ELF-1 (cell line): ENCODE measurements around the gene TBC1D22A.

Experiments
- DNase-seq: peaks from one replicate; pipeline ENCODE4 v3.0.0-alpha.2; 2016; ENCODE audit warnings: low read depth, low spot score

TBC1D22A gene

DNA sequence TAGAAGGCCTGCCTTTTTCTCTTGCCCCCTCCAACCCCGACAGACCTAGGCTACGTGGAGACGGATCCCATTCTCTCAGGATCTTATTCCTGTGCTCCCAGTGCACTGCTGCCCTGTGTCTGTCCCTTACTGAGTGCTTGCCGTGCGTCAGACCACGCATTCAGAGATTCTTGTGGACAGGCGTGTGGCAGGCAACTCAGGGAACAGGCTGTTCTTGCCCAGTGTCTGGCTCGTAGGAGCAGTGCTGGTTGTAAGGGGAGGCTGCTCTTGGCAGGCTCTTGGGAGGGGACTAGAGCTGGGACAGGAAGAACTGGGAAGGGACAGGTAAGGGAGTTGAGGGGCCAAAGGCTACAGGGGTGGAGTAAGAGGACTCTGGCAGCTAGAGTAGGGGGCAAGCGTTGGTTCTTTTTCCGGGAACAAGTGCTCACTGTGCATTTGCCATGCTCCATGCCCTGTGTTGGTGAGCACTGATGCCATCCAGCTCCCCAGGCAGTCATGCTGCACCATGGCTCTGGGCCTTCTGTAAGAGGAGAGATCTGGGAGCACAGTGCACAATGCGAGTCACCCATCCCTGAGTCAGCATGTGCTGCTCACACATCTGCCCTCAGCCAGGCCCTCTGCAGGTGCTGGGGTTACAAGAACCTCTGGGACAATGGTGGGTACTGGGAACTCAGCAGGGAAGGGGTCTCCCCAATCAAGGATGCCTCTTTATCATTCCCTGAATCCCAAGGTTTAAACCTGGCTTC, 119.1 kb downstream of the TBC1D22A start:
- DNase-seq, result no peak

DNA sequence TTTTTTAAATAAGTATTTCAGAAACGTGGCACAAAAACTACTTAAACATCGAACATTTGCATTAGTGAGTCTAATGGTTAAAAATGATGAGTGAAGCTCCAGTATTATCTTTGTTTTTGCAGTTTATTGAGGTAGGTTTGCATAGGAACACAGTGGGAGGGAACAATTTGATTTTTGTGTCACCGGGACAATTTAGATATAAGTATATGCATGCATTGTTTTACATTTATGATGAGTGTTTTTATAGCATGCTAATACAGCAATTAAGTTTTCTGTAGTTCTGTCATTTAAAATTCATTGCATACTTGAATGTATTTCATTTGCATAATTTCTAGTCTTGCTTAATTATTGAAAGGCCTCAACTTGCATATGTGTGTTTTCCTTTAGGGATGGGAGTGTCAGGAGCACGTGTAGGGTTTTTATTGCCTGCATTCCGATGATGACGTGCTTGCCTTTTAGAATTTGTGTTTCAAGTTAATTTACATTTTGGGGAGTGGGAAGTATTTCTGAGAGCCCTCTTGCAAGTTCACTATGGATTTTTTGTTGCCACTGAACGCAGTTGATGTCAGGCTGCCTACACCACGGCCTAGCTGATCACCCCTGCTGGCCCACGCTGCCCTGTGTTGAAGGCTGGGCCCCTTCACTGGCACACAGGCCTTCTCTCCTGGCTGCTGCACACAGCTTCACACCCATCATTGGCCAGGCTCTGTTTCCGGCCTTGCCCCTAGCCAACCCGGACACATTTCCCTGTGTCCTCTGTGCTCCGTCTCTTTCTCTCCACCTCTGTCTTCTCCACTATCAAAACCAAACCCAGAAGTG, 120.9 kb downstream of the TBC1D22A start:
- DNase-seq, result no peak

DNA sequence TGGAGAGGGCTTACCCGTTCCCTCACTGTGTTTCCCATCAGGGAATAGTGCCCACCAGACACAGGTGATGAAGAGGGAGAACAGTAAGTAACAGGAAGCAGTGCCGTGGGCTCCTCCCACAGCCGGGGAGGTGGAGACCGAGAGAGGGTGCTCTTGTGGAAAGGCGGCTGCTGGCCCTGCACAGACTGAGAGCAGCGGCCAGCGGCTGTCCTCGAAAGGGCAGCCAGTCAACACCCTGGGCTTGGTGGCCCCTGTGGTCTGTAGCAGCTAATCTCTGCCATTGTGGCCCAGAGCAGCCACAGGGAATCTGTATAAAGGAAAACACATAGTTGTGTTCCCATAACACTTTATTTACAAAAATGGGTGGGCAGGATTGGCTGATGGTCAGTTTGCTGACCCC, 121.9 kb downstream of the TBC1D22A start:
- no peak for DNase-seq

DNA sequence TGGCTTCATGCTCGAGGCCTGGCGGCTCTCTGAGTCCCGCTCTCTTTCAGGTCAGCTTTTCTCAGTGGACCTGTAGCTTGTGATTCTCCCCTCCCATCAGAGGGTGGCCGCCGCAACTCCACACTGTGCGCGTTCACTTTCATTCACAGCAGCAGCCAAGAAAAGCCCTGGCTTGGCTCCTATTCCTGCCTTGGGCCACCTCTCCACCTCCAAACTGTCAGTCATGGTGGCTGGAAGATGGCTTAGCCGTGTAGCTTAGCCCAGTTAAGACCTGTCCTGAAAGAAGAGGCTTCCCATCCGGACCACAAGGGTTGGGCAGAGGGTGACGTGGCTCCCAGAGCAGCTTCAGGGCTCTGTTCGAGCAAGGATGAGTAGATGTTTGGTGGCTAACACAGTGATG, 125.5 kb downstream of the TBC1D22A start:
- DNase-seq, result no peak

DNA sequence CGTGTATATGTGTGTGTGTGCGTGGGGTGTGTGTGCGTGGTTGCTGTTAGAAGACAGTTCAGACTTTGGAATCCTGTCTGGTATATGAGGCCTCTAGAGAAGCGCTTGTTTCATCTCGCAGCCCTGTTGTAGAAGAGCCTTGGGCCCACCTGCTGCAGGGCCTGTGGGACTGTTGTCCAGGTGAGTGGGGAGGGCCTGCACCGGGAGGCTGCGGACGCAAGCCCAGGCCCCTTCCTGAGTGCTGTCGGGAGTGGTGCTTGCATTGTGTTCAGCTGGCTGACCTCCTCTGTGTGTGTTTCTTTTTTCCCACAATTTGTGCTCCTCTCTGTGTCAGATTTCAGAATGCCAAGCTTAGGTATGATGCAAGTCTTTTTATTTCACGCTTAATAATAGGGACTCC, 128.4 kb downstream of the TBC1D22A start:
- DNase-seq, result no peak

DNA sequence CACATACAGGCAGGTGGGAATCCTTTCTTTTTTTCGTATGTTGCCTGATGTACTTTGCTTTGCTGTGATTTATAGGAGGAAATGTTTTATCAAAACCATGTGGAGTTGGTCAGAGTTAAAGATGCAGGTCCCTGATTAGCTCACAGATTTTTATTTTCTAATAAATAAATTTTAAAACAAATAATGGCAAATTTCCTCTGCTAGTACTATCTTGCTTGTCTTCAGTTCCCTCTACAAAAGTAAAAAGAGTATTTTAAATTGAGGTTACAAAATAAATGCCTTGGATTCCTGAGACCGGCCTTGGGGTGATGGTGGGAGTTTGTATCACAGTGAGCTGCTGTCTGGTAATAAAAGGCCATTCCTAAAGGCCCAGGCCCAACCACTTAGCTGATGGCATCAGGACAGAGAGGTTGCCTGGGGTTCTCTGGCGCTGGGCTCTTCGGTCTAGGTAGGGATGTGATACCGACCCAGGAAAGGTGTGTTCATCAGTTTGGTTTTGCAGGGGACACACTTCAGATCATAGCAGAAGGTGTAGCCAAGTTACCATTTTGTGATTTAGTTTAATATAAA, 129.0 kb downstream of the TBC1D22A start:
- DNase-seq, result no peak

DNA sequence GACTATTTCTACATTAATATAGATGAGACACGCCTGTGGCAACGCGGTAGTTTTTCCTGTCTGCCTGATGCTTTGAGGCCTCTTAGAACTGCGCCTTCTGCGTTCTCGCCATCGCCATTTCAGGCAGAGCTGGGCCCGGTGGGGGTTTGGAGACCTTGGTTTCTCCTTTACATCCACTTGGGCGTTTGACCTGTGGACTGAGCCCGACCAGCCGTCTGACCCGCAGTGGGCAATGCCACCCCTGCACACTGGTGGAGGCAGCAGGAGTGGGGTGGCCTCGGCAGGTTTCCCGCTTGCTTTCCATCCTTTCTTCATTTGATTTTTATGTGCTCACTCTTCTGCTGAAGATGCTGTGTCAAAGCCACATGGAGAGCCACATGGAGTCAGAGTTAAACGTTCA, 130.4 kb downstream of the TBC1D22A start:
- no peak for DNase-seq

DNA sequence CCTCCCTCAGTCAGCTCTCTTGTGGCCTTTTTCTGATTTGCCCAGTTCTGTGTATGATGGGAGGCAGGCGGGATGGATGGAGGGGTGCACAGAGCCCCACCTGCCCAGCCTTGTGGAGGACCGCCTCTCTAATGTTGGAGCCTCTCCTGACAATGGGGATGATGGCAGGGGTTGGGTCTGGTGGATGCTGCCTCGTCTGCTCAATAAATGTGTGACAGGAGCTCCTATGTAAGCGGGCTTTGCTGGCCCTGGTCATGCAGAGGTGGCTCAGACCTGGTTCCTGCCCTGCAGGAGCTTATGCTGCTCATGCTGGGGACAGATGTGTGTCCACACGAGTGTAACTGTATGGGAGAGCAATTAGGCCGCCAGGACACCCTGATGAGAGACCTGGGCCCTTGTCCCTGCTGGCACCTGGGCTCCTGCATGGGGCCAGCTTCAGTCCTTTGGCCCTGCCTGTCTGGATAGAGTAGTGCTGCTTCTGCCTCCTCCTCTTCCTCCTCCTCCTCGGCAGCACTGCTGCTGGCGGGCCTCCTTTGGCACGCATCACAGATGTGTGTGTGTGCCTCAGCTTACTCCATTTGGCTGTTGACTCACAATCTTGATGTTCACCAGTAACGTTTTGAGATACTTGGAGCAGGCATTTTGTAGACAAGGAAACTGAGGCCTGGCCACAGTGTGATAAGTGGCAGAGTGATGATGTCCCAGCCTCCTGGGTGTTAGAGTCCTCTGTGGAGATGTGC, 131.0 kb downstream of the TBC1D22A start:
- DNase-seq, result no peak

DNA sequence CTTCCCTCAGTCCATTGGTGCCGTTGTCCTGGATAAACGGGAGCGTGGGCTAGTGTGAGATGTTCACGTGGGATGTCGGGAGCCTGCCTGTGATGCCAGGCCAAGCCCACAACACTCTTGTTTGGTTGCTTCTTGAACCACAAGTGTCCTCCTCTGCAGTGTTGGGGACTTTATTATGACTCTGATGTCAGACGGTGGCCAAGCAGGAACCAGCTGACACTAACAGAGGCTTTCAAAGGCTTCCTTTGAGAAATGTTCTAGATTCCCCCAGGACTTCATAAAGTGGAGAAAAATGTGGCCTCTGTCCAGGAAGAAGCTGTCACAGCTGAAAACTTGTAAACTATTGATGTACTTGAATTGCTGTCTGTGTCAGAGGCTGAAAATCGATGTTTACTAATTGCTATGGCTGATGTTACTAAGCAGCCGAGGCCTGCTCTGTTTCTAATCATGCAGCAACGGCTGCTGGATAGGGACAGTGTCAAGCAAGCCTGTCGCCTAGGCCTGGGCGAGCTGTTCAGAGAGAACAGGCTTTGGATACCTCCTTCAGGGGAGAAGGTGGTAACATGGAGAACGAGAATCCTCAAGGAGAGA, 131.7 kb downstream of the TBC1D22A start:
- no peak for DNase-seq

DNA sequence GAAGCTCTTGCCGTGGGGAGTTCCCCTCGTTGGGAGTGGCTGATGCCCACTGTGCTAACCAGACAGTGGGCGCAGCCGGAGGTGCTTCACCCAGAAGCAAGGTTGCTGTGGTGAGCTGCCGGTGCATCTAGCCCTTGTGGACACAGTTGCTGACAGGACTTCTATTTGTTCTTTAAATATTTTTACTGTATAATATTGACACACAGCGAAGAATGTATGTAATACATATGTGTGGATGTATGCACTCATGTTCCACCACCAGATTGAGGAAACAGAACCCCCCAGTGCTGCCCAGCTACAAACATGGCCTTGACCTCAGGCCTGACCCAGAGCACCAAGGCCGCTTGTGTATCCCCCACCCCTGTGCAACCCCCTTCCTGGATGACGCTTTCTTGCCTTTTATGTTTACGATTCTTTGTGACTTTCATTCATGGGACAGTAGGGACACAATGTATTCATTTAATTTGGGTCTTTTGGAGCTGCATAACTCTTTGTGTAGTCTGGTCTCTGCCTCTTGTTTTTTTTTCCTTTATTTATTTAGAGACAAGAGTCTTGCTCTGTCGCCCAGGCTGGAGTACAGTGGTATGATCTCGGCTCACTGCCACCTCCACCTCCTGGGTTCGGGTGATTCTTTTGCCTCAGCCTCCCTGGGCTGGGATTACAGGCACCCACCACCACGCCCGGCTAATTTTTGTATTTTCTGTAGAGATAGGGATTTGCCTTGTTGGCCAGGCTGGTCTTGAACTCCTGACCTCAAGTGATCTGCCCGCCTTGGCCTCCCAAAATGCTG, 132.6 kb downstream of the TBC1D22A start:
- DNase-seq, result no peak

DNA sequence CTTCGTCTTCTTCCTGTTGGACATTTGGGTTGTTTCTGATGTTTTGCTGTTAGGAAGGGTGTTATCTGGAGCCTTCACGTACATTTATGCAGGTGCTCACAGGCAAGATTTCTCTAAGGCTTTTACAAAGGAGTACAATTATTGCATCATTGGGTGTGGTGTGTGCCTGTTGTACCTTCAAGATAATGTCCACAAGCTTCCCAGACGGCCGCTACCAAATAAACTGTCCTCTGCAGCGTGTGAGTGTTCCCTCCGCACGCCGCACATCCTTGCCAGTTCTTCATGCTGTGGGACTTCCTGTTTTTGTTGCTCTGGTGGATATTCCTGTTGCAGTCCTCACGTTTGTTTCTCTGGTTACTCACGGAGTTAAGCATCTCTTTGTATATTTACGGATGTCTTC, 133.3 kb downstream of the TBC1D22A start:
- DNase-seq, result no peak

DNA sequence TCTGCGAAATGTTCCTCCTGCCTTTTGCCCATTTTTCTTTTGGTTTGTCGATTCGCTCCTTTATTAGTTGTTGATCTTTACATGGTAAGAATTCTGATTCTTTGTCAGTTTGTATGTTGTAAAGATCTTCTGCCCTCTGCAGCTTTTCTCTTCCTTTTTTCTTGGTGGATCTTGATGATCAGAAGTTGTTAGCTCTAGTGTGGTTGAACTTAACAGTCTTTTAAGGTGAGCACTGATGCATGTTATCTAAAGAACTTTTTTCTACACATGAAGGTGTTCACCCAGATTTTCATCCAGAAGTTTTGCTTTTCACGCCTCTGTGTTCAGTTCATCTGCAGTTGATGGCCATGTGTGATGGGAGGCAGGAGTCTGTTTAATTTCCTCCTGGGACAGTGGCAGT, 133.7 kb downstream of the TBC1D22A start:
- DNase-seq, result no peak

DNA sequence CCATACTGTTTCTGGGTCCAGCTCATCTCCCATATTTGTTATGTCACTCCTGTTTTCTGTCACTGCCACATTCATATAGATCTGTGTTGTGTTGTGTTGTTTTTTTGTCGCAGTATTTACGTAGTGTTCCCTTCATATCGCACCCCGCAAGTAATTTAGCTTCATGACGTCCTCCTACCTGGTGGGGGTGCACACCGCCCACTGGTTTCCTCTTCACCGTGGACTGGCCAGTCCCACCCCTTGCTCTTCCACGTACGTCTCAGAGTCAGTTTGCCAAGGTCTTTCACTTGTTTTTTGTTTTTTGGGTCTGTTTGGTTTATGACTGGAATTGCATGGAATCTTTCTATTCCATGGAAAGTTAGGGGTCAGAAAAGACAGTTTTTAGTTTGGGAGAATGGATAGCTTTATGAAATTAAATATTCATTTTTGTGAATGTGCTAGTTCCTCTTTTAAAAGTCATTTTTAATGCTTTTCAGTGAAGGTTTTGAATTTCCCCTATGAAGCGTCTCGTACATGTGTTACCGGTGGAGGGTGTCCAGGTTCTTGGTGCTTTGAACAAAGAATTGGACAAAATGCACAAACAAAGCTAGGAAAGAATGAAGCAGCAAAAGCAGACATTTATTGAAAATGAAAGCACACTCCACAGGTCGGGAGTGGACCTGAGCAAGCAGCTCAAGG, 134.3 kb downstream of the TBC1D22A start:
- no peak for DNase-seq

DNA sequence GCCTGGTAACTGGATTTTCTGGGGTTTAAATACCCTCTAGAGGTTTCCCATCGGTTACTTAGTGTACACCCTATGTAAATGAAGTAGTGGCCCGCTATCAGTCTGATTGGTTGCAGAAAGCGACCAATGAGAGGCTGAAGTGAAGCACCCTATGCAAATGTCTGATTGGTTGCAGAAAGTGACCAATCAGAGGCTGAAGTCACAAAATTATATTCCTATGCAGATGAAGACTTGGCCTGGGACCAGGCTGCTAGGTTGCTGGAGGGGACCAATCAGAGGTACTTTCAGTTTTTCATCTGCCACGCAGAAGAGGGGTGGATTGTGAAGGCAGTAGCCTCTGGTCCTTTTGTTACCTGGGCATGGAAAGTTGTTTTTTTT, 134.8 kb downstream of the TBC1D22A start:
- DNase-seq, result no peak

DNA sequence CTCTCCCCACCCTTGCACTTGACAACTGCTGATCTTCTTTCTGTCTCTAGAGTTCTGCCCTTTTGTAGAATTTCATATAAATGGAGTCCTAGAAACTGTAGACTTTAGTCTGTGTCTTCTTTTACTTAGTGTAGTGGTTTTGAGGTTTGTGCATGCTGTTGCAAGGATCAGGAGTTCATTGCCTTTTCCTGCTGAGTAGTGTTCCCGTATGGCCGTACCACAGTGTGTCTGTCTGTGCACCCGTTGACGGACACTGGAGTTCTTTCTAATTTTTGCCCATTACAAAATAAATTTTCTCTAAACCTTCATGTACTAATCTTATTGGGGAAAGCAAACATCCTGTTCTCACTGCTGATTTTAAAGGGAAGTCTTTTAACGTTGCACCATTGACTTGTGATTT, 138.1 kb downstream of the TBC1D22A start:
- DNase-seq, result no peak

DNA sequence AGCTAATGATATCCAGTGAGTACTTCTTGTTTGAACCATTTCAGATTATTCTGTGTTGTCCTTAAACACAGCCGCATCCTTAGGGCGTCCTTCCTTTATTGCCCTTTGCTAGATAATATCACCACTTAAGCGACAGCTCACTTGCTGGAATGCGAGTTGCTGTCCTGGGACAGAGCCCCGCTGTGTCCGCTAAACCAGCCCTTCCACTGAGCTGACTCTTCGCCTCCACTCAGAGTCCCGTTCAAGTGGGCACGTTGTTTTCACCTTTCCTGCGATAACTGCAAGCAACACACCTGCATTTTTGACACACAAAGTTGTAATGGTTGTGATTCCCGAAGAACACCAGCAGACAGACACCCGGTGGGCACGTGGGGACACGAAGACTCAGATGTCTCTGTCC, 140.0 kb downstream of the TBC1D22A start:
- peak; percentile 60 for DNase-seq

DNA sequence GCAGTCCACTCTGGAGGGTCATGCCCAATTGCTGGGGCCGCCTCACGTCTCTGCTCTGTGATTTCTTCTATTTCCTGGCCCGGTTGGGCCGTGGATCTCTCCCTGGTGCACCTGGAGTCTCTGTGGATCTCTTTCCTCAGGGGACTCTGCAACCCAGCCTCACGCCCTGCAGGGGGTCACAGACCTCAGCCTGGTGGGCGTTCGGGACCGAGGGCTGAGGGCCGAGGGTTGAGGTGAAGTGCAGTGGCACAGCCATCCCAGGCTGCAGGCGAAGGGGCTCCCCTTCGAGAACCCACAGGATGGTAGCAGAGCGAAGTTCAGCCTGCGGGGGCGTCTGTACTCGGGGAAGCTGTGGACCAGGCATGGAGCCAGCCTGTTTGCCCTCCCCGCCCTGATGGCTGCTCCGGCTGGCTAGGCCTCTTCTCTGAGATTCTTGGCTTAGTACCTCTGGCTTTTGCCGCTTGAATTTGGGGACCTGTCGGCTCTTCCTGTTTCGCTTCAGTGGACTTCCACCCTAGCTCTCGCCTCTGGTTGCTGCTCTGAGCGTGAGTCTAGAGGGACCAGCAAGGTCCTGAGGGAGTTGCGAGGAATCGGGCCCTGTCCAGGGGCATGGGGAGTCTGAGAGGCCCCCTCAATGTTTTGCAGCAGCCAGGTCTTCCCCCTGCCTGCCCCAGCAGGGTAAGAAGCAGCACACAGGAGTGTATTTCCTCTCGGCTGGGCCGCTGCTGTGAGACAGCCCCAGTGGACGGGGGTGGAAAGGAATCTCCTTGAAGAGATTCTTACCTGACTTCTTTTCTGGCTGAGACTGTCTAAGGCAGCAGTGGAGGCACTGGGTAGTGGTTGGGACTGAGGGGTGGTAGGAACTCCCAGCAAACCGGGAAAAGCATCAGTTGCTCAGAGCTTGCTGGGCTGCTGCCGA, 140.8 kb downstream of the TBC1D22A start:
- no peak for DNase-seq

DNA sequence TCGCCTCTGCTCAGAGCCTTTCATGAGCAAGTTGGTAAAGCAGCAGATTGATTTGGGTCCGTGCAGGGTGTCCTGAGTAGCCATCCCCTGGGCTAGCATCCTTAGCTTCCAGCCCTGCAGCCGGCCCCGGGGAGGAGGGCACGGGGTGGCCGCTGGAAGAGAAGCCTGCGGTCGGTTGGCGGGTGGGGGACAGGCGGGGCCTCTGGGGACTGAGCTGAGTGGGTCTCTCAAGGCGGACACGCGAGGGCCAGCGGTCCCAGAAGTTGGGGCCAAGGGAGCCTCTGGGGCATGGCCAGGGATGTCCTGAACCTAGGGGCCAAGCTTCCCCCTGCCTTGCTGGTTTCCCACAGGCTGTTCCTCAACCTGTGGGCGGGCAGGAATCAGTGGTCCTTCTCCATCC, 143.0 kb downstream of the TBC1D22A start:
- no peak for DNase-seq

DNA sequence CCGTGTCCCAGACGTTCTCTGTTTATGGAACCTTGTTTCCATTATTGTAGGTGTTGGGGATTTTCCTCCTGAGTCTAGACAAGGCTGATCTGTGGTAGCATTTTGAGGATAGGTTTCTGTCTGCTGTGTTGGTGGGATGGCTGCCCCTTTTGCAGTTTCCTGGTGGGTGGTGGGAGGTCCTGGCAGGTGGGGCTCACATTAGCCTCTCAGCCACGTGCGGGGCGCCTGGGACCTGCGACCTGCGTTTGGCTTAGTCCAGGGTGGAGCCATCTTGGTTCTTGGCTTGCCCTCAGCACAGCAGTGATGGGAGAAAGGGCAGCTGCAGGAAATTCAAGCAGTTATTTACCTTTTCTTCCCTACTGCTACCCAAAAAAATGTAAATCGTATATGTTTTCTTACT, 143.4 kb downstream of the TBC1D22A start:
- no peak for DNase-seq
